ENCODE results near the gene MS4A6E.
"Not testable (repeated sequence)": the region's sequence is repeated elsewhere in the genome, so short reads cannot be mapped to it uniquely, and the experiment has no call there.

The MS4A6E gene, protein sequence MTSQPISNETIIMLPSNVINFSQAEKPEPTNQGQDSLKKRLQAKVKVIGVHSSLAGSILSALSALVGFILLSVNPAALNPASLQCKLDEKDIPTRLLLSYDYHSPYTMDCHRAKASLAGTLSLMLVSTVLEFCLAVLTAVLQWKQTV

DNA sequence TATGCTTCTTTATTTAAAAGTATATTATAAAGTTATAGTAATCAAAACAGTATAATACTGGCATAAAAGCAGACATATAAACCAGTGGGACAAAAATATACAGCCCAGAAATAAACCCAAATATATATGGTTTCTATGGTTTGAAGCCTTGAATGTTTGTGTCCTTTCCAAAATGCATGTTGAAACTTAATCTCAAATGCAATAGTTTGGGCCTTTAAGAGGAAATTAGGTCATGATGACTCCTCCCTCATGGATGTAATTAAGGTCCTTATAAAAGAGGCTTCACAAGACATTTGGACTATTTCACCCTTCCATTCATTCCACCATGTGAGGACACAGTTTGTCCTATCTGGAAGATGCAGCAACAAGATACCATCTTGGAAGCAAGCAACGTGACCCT, at the start of gene MS4A6E:
MS4A6E (plus strand) TSS at position 301 of the 400 bp plus-strand sequence. CDS start 7,641 bp downstream, outside the sequence.
- no peak for DNase-seq

DNA sequence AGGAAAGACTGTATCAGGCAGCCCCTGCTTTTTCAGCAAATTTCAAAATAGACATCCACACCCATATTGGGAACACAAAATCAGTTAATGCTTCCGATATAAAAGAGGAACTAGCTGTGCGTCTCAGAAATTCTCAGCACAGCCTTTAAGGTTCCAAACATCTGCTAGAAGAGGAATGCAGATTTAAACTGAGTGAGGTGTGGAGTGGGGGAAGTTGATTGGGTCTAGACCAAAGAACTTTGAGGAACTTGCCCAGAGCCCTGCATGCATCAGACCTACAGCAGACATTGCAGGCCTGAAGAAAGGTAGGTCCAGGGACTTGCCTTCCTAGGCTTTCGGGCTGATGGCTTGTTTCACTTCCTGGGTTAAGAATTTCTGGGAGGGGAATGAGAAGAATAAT, 46.6 kb upstream of the MS4A6E start, which contains the start of gene MS4A4A:
MS4A4A (plus strand) TSS at position 255 of the 400 bp plus-strand sequence; CDS start at position 265, 10 bp downstream.
- peak; percentile 90 for DNase-seq

DNA sequence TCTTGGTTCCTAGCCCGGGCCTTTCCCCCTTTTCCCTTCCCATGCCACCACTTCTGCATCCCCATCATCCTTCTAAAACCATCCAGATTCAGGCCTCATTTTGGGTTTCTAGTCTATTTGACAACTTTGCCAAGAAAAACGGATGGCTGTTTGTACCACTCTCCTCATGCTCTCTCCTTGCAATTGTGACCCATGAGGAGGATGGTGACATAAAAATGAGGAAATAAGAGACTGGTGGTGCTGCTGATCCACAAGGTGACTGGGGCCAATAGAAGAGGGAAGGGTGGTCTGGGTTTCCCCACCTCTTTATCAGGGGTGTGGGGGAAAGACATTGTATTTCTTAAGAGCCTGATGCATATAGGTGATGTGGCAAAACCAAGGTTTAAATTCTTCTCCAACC, 45.6 kb upstream of the MS4A6E start:
- DNase-seq = no peak

DNA sequence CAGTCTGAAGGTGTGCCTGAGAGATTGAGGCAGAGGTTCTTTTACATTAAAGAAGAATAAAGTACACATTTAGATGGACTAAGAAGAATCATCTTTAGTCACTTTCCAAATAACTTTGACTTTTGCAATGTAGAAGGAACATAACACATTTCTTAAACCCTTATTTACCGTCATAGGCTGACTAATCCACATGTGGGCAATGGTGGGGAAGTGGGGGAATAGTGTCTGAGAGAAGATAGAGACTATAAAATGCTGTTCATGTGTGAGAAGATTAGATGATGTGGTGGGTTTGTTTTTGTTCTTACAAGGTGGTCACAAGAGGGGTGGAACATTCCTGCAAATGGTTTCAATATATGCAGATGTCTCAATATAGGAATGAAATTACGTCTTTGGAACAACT, 44.8 kb upstream of the MS4A6E start:
- DNase-seq = no peak

DNA sequence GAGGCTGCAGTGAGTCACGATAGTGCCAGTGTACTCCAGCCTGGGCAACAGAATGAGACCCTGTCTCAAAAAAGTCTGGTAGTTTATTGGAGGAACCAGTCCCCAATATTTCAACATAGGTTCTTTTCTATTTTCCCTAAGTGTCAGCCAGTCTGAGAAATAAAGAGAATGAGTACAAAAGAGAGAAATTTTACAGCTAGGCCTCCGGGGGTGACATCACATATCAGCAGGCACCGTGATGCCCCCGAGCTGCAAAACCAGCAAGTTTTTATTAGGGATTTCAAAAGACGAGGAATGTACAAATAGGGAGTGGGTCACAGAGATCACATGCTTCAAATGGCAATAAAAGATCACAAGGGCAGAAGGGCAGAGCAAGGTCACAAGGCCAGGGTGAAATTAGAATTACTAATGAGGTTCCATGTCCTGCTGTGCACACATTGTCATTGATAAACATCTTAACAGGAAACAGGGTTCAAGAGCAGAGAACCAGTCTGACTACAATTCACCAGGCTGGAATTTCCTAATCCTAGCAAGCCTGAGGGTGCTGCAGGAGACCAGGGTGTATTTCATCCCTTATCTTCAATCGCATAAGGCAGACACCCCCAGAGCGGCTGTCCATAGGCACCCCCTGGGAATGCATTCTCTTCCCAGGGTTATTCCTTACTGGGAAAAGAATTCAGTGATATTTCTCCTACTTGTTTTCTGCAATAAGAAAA, 41.5 kb upstream of the MS4A6E start:
- DNase-seq = not testable (repeated sequence)

DNA sequence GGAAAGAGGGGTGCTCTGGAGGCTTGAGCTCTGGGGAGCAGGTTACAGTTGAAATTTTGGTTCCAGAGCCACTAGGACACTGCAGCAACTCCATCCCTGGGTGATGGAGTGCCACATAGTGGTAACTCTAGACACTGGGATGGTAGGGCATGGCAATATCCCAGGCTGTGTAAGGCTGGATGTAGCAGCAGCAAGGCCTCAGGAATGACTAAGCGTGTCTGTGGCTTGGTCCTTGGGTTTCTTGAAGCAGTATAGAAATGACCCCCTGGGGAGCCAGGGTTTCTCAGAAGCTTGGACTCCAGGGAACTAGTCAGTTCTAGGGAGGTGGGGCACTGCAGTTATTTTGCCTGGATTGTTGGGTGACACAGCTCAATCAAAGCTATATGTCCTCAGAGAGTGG, 38.5 kb upstream of the MS4A6E start:
- no peak for DNase-seq

DNA sequence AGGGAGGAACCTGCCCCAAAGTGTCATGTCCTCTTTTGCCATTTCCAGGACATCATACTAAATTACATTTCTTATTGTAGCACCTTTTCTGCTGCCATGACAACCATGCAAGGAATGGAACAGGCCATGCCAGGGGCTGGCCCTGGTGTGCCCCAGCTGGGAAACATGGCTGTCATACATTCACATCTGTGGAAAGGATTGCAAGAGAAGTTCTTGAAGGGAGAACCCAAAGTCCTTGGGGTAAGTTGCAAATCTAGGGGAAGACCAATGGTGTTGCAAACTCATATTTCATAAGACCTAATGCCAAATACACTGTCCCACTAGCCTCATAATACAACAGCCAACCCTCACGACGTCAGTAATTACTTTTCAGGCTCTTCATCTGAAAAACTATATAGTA, 34.9 kb upstream of the MS4A6E start:
- DNase-seq = no peak

DNA sequence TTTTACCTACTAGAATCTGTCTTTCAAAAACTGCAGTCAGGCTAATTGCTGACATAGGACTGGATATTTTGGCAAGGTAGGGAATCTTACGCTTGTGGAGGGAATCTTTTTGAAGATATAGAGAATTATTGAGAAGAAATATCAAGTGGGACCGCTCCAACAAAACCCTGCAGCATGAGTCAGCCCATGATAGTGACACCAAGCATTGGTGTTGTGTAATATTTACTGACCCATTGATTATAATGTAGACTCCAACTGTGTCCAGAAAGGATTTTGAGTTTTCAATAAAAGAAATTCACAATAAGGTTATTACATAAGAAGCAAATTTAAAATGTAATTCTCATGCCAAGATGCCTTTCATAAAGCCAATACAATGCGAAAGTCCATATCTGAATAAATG, 25.9 kb upstream of the MS4A6E start:
- DNase-seq = no peak

DNA sequence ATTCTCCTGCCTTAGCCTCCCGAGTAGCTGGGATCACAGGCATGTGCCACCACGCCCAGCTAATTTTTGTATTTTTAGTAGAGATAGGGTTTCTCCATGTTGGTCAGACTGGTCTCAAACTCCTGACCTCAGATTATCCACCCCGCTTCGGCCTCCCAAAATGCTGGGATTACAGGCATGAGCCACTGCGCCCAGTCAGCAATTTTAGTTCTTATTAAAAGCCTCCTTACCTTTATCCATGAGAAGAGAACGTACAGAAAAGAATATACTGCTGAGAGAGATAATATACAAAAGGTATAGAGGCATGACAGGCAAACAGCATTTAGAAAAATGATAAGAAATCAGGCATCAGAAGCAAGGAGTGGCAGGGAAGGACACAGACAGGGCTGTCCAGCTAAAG, 25.2 kb upstream of the MS4A6E start:
- not testable (repeated sequence) for DNase-seq

DNA sequence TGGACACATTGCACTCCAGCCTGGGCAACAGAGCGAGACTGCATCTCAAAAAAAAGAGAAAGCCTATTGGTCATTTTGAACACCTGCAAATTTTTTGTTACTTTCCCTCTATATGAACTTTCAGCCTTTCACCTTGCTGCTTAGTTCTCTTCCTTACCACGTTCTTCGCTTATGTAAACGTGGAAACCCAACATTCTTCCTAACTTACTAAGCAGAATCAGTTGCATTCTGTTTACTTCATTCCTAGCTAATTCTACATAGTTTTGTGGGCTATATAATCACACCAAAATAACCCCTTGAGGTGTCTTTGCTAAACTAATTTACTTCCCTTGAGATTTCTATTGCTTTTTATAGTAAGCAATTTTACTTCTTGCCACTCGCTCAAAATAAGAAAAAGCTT, 23.4 kb upstream of the MS4A6E start:
- no peak for DNase-seq

DNA sequence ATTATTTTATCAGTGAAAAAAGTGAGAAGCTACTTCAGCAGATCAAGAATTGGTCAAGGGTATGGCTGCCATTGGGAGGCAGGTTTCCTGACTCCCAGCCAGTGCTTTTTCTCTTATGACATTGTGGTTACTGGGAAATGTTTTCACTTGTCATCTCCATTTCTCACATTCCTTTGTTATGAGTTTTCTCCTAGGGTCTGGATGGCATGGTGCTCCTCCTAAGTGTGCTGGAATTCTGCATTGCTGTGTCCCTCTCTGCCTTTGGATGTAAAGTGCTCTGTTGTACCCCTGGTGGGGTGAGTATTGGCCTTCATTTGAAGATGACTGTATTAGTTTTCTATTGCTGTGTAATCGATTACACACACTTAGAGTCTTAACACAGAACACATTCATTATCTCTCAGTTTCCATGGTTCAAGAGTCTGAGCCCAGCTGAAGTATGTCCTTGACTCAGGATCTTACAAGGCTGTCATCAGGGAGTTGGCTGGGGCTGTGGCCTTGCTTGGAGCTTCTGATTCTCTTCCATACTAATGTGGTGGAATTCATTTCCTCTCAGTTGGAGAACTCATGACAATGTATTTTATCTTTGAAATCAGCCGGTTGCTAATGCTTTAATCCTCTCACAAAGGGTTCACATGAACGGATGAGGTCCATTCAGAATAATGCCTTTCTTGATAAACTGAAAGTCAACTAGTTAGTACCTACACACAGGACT, 21.0 kb upstream of the MS4A6E start:
- DNase-seq = no peak

DNA sequence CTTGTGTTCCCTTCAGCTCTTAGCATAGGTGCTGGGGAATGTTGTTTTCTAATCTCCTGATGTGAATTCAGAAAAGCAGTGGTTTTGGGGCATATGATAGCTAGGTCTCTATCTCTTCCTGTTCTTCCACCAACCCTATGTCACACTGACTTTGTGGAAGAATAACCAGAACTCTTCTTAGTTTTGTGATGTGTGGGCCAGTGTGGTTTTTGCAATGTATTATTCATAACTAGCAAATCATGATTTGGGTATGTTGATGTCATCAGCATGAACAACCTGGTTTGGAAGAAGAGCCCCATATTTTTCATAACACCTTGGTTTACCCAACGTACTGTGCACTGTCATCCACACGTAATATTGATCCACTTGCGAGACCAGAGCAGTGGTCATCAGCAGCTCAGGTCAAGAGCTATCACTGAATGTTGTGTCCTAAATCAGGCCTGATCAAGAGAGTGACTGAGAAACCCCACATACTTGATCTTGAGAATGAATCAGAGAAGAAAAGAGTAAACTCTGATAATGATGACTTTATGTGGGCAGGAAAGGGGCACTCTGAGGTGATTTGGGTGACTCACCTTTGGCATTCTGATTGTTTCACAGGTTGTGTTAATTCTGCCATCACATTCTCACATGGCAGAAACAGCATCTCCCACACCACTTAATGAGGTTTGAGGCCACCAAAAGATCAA, 19.4 kb upstream of the MS4A6E start:
- no peak for DNase-seq

DNA sequence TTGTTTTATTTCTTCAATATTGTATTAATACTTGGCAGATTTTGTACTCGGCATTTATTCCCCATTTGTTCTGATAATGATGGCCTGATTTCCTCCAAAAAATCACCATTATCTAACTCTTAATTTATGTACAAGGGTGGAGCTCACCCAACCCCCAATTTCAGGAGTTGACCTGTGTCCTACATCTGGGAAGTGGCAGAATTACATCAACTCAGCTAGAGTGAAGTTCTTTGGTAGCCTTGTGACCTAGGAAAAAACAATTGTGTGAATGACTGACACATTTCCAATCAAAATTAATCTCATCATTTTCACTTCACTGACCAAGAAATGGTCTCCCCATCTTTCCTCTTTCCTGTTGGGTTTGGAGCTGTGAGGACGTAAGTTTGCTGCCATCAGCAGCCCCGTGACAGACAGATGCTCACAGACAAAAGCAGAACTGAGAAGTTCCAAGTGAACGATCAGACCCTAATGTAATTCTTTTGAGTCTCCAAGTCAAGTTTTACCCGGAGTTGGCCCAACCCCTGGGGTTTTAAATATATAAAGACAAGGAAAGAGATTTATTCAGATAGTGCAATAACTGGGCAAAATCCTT, 16.6 kb upstream of the MS4A6E start:
- DNase-seq = peak; percentile 13

DNA sequence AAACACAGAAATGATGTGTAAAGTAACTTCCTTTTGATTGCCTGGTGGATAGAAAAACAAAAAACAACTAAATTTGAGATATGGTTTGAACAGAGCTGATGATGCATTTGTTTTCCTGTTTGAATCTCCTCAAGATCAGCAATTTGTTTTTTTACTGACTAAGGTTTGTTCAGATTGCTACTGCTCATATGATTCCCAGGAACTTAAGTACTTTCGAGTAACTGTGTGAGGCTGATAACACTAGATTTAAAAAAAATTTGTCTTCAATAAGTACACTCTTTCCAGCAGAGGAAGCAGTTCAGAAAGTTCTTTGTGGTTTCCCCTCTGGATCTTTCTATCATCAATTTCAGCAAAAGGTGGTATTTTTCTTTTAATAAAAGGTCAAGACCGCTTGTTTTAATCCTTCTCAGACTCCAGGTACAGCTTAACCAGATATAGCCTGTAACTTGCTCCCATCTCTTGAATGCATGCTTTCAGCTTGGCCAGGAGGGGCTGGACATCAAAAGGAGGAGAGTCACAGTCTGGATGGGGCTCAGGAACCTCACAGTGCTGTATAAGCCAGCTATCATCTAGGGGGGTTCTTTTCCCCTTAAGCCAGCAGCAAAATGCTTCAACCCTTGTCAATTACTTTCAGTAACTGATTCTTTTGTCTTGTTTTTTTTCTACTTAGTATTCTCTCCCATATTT, 12.3 kb upstream of the MS4A6E start:
- peak; percentile 51 for DNase-seq

DNA sequence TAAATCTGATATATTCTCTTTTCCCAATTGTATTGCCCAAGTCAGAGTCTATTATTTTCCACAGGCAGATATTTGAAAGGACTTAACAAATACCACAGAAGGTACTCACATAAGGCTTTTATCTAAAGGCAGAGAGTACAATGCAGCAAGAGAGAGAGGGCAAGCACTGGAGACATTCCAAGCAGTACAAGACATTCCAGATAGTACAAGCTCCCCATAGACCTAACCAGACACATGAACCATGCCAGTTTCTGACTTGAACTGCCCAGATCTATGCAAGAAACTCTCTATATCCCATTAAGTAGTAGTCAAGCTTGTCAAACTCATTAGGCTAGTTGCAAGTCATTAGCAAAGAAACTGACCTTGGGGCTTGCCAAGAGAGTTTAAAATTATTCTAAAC, 11.2 kb upstream of the MS4A6E start:
- DNase-seq = no peak

DNA sequence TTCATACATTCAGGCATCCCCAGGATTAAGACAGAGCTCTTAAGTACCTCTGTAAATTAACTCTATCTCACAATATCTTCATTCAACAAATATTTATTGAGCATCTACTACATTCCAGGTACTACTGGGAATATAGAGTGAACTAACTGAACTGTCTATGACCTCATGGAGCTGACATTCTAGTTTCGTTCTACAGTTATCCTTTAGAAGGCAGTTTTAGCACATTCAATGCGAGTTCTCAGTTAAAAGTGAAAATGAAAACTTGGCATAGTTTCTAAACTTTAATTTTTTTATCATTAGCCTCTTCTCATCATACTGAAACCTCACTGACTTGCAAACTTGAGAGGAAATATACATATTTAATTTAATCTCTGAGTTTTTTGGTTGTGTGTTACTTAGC, 10.7 kb upstream of the MS4A6E start:
- peak; percentile 9 for DNase-seq

DNA sequence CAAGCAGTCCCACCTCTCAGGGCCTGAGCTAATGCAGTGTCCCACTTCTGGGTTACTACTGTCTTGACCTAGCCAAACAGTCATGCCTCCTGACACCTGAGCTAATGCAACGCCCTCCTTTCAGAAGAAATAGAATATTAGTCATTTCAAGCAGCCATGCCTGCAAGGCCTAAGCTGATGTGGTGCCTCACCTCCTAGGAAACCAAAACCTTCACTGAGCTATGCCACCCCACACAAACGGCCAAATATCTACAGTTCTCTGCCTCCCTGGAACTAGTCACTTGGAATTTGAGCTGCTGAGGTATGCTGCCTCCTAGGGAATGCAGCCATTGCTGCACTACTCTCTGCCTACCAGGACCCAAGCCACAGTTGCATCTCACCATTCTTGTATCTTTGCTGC, 8.3 kb upstream of the MS4A6E start:
- DNase-seq = no peak

DNA sequence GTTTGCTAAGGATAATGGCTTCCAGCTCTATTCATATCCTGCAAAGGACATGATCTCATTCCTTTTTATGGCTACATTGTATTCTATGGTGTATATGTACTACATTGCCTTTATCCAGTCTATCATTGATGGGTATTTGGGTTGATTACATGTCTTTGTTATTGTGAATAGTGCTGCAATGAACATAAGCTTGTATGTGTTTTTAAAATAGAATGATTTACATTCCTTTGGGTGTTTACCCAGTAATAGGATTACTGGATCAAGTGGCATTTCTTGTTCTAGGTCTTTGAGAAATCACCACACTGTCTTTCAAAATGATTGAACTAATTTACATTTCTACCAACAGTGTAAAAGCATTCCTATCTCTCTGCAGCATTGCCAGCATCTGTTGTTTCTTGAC, 6.0 kb upstream of the MS4A6E start:
- no peak for DNase-seq

DNA sequence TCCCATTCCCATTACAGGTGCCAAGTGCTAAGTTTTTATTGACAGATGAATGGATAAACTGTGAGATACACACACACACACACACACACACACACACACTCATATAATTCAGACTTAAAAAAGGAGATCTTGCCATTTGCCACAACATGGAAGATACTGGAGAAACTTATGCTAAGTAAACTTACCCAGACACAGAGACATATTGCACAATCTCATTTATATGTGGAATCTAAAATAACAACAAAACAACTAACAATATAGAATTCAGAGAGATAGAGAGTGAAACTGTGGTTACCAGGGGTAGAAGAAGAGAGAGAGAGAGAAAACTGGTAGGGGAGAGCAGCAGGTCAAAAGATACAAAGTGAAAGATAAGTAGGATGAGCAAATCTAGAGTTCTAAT, 1.4 kb downstream of the MS4A6E start:
- no peak for DNase-seq

DNA sequence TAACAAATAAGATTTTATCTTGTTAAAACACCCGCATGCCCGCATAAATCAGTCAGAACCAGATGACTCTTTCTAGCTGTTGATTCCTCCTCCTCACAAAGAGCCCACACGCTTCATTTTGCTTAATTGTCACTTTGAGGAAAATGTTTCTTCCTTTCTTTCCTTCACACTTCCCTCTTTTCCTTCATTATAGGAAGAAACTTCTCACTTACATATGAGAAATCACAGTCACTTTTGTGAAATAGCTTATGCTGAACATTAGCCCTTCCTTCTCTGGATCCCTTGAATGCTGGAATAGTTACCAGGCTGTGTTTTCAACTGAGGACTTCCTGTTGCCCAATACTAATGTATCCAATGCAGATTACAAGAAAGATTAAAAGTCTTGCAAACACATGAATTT, 5.8 kb downstream of the MS4A6E start:
- DNase-seq = peak; percentile 32

DNA sequence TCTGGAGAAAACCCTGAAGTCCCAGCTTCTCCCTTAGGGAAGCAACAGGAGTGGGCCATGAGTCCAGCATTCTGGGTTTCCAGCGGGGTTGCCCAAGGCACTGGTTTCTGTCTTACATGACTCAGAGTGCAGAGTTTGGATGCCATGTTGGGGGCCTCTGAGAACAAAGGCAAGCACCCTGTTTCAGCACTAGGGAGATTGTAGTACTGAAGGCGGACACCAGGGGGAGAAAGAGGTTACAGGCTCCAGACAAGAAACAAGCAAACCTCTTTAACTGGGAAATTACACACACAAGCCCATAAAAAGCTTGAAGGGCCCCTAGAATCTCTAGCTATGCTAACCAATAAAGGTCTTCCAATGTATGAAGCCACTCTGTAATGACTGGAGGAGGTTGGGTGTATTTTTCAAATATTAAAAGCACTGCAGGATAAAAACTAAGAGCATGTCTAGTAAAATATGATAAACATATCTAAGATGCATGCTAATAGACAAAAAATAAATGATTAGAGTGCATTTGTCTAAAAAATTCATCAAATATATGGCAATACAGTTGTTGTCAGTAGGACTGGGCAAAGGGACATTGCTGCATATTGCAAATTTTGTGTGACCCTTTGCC, 7.1 kb downstream of the MS4A6E start:
- peak; percentile 79 for DNase-seq

DNA sequence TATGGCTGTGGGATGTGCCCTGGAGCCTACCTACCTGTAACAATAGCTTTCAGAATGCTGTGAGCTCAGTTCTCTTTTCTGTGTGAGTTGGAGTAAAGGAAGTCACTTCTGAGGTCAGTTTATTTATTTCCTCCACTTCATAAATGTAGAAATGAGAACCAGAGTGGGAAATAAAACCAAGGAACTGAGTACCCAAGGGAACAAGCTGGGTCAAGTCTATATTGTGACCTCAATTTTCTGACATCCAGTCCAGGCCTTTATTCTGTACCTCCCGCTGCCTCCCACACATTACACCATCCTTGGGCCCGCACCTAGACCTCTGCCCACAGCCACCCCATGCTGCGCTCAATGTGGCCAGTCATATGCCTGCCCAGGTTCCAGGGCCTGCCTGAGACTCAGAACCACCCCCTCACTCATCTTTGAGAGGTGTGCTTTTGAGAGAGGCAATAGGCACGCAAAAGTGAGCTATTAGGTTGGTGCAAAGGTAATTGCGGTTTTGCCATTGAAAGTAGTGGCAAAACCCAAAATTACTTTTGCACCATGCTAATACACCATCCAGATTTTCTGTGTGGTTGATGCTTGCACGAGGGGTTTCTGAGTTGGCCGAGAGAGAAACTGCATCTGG, 9.8 kb downstream of the MS4A6E start:
- DNase-seq = no peak

Measured in OCI-M1 (cell line).